SH-SY5Y (cell line): ENCODE measurements around the gene ANKMY1.

ENCODE experiments used
- GATA2 ChIP-seq: IDR thresholded peaks from 2 replicates; pipeline ENCODE4 v1.6.1; 2011; ENCODE audit warnings: mild to moderate bottlenecking, low read depth, low read length
- GATA3 ChIP-seq: IDR thresholded peaks from 2 replicates; pipeline ENCODE4 v1.6.1; 2011; ENCODE audit warnings: low read depth, mild to moderate bottlenecking, low read length, moderate library complexity

ANKMY1 gene

GRCh38 chr2:240560480-240561324 lies 2.9 kb upstream of the ANKMY1 start:
- TF ChIP-seq GATA3: no peak
- no peak for TF ChIP-seq GATA2

- TF ChIP-seq GATA3 (no peak), GATA2 (no peak)
Observed at GRCh38 chr2:240560084-240560479, 2.3 kb upstream of the ANKMY1 start, which contains the start of gene DUSP28. Gene DUSP28, plus strand, starts transcription at chr2:240560357. Its CDS starts 328 bp downstream, at chr2:240560685.

- TF ChIP-seq GATA3 (no peak), GATA2 (no peak)
Observed at GRCh38 chr2:240559286-240559685, 1.5 kb upstream of the ANKMY1 start.

- TF ChIP-seq GATA3 (no peak), GATA2 (no peak)
Observed at GRCh38 chr2:240558236-240558761, 511 bp upstream of the ANKMY1 start.

- TF ChIP-seq GATA2 (no peak), GATA3 (no peak)
Observed at GRCh38 chr2:240557101-240557751, 562 bp downstream of the ANKMY1 start.

- TF ChIP-seq GATA2: no peak
Observed at GRCh38 chr2:240556553-240557100, 1.2 kb downstream of the ANKMY1 start.

- no peak for TF ChIP-seq GATA3
- no peak for TF ChIP-seq GATA2
Observed at GRCh38 chr2:240555541-240556250, 2.1 kb downstream of the ANKMY1 start.

GRCh38 chr2:240554767-240555493 lies 2.9 kb downstream of the ANKMY1 start:
- no peak for TF ChIP-seq GATA2
- TF ChIP-seq GATA3: no peak

GRCh38 chr2:240553956-240554480 lies 3.8 kb downstream of the ANKMY1 start:
- TF ChIP-seq GATA3 (no peak), GATA2 (no peak)

- TF ChIP-seq GATA2: no peak
- no peak for TF ChIP-seq GATA3
Observed at GRCh38 chr2:240551811-240552210, 6.0 kb downstream of the ANKMY1 start.

- TF ChIP-seq GATA2 (no peak), GATA3 (no peak)
Observed at GRCh38 chr2:240551288-240551687, 6.5 kb downstream of the ANKMY1 start.

GRCh38 chr2:240539906-240540305 lies 17.9 kb downstream of the ANKMY1 start:
- no peak for TF ChIP-seq GATA2
- TF ChIP-seq GATA3: no peak

- no peak for TF ChIP-seq GATA2
- no peak for TF ChIP-seq GATA3
Observed at GRCh38 chr2:240538031-240538780, 19.6 kb downstream of the ANKMY1 start.
